Neural progenitor cell (in vitro differentiated cells): Measurements from ENCODE around the gene SMIM35.

ENCODE experiments used
- EZH2 ChIP-seq: fragments of 200-600 bp; sonication (generic); IDR thresholded peaks from 2 replicates; pipeline ENCODE4 v1.6.1; 2017; ENCODE audit warnings: antibody characterized with exemption, mild to moderate bottlenecking, moderate library complexity
- TF ChIP-seq, protein P1 (sequence below): fragments of 200-600 bp; sonication (generic); IDR thresholded peaks from 2 replicates; pipeline ENCODE4 v1.5.1; 2017; ENCODE audit warnings: antibody characterized with exemption, mild to moderate bottlenecking

DNA sequence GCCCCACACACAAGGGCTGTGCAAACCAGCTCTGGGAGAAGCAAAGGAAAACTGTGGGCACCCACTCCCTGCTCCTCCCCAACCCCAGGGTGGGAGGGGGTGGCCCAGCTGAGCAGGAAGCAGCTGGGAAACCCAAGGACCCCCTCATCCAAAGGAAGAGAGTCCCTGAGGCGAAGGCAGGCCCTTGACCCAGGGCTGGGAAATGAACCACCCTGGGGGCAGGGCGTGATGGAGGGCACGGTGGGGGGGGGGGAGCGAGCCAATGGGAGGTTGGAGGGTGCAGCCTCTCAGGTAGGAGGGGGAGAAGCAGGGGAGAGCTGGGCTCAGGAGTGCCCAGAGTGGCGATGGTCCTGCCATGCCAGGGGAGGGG, 49.0 kb upstream of the SMIM35 start:
- no peak for TF ChIP-seq EZH2
- TF ChIP-seq, protein P1, sequence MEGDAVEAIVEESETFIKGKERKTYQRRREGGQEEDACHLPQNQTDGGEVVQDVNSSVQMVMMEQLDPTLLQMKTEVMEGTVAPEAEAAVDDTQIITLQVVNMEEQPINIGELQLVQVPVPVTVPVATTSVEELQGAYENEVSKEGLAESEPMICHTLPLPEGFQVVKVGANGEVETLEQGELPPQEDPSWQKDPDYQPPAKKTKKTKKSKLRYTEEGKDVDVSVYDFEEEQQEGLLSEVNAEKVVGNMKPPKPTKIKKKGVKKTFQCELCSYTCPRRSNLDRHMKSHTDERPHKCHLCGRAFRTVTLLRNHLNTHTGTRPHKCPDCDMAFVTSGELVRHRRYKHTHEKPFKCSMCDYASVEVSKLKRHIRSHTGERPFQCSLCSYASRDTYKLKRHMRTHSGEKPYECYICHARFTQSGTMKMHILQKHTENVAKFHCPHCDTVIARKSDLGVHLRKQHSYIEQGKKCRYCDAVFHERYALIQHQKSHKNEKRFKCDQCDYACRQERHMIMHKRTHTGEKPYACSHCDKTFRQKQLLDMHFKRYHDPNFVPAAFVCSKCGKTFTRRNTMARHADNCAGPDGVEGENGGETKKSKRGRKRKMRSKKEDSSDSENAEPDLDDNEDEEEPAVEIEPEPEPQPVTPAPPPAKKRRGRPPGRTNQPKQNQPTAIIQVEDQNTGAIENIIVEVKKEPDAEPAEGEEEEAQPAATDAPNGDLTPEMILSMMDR: no peak
